ENCODE results near the gene ABCC8. TPM values are rescaled to one million over a fixed set of nuclear protein-coding genes. Genes with fewer than 3 reads are reported as not detected.

The ABCC8 gene
- total and polyA plus RNA-seq, 10 of the 15 experiments (the other 5 are each of a cell fraction or from before 2014, with no cell fraction given) = not detected

- no peak overlapping the region for H3K27ac ChIP-seq (ENCODE audit: control insufficient read depth, insufficient read depth)
- POLR2A ChIA-PET = no interaction called here
- no peaks in the 10 kb centered on the region; the same call in 1 of the 2 replicates for H3K4me1 ChIP-seq (ENCODE audit: control insufficient read depth, insufficient read depth, low read length)
- RAD21 ChIA-PET (ENCODE audit: unreplicated experiment) = no interaction called here
- H3K36me3 ChIP-seq (ENCODE audit: control insufficient read depth in 2 of 2, insufficient read depth in 2 of 2, low read length in 1 of 2) = no peaks in the 10 kb centered on the region
- no peak for ATAC-seq
- no TSS peak for BruUV-seq (replicated peaks)
- H3K79me2 ChIP-seq (ENCODE audit: control insufficient read depth, insufficient read depth, low read length) = no peaks in the 10 kb centered on the region
- TF ChIP-seq BMI1 (IDR thresholded peaks at IDR 0.05; ENCODE audit: borderline replicate concordance) (no peak), ESRRA (IDR thresholded peaks at IDR 0.05; ENCODE audit: low read length) (no peak), MXI1 (IDR thresholded peaks at IDR 0.05; ENCODE audit: low read depth, low read length) (no peak), SREBF1 (IDR thresholded peaks at IDR 0.05; ENCODE audit: low read length) (no peak), PML (IDR thresholded peaks at IDR 0.05; ENCODE audit: low read length) (no peak), SP1 (IDR thresholded peaks at IDR 0.05; ENCODE audit: low read depth, low read length) (no peak), SPI1 (IDR thresholded peaks at IDR 0.05; ENCODE audit: borderline replicate concordance, insufficient read depth, low read depth, low read length) (no peak), CREB1 (IDR thresholded peaks at IDR 0.05; ENCODE audit: low read depth) (no peak), CHD2 (IDR thresholded peaks at IDR 0.05; ENCODE audit: borderline replicate concordance, low read depth, low read length) (no peak), SRF (IDR thresholded peaks at IDR 0.05; ENCODE audit: low read depth in 2 of 2, low read length in 2 of 2) (no peak), ZNF384 (IDR thresholded peaks at IDR 0.05; ENCODE audit: borderline replicate concordance, low read depth, low read length) (no peak), KDM1A (IDR thresholded peaks at IDR 0.05; ENCODE audit: borderline replicate concordance) (no peak)
- no peak overlapping the region for H3K4me2 ChIP-seq (ENCODE audit: control insufficient read depth, insufficient read depth)
- no peak for FAIRE-seq
- SMC1A ChIA-PET (ENCODE audit: uncharacterized antibody, unreplicated experiment) = interaction anchor here (0.7 kb wide), 1 partner anchor 597 kb away, joined by 3 read pairs; no protein-coding TSS in a partner anchor
- in situ Hi-C loops (cut with MboI) (loop anchor here (5.0 to 10.0 kb wide), 2 partner anchors 124 to 281 kb away; partner anchors contain the start of gene KCNJ11), intact Hi-C loops (cut with micrococcal nuclease; ENCODE audit: unreplicated experiment) (no loop called here)
- no peak overlapping the region for H3K9ac ChIP-seq (ENCODE audit: control insufficient read depth, insufficient read depth, low read length)
- H3K27me3 ChIP-seq (replicated peaks in 1 of 2; ENCODE audit: control insufficient read depth in 2 of 2, insufficient read depth in 2 of 2, low read length in 1 of 2) = no peaks in the 10 kb centered on the region; a peak in 2 of 4 replicates
- no peak overlapping the region for H2AFZ ChIP-seq (ENCODE audit: control insufficient read depth, low read depth, low read length)
- no peaks in the 10 kb centered on the region for H3K9me3 ChIP-seq (replicated peaks; ENCODE audit: control insufficient read depth, insufficient read depth, low read length)
- WGBS (ENCODE audit: insufficient coverage, insufficient replicate concordance, low lambda C conversion rate, missing lambda C conversion rate) = 3% methylated on average over 3 of the region's 3 CpGs
- H4K20me1 ChIP-seq (ENCODE audit: control insufficient read depth, insufficient read depth) = no peaks in the 10 kb centered on the region; the same call in 1 of the 2 replicates
- no peak overlapping the region for H3K4me3 ChIP-seq
- CTCF ChIA-PET = interaction anchor here (1.4 to 2.4 kb wide), 4 partner anchors 10 to 125 kb away, joined by 4 to 10 read pairs (median 7); no protein-coding TSS in a partner anchor
- DNase-seq (ENCODE audit: low read depth, low spot score) = no peak
These were observed 32.1 kb upstream of the ABCC8 start for GRCh38 chr11:17508791-17509190.
